Measurements from ENCODE around the gene SPEM1.

- TF ChIP-seq EZH2phosphoT487 (IDR thresholded peaks at IDR 0.05; ENCODE audit: low read depth) (no peak), CTCF (IDR thresholded peaks at IDR 0.05; ENCODE audit: low read depth, low read length) (no peak)
Measured at GRCh38 chr17:7408252-7408727, 11.8 kb upstream of the SPEM1 start.
